BE2C (cell line): ENCODE results near the gene PAX9.

Experiments
- DNase-seq: peaks from one replicate; pipeline ENCODE4 v3.0.0-alpha.2; 2020
- H3K27me3 ChIP-seq: fragments of 250-450 bp; sonication (Bioruptor Pico); 2 replicates; pipeline ENCODE4 v1.5.1; 2020; ENCODE audit warnings: mild to moderate bottlenecking
- H3K36me3 ChIP-seq: fragments of 250-450 bp; sonication (Bioruptor Pico); 2 replicates; pipeline ENCODE4 v1.5.1; 2020; ENCODE audit warnings: mild to moderate bottlenecking
- H3K4me1 ChIP-seq: fragments of 250-450 bp; sonication (Bioruptor Pico); 2 replicates; pipeline ENCODE4 v1.5.1; 2020
- H3K4me3 ChIP-seq: 2 replicates; pipeline ENCODE4 v1.5.1; 2011; ENCODE audit warnings: low read depth, low read length
- H3K9me3 ChIP-seq: fragments of 250-450 bp; sonication (Bioruptor Pico); 2 replicates; pipeline ENCODE4 v1.5.1; 2020
- TF ChIP-seq, protein P1 (sequence below): IDR thresholded peaks from 2 replicates; pipeline ENCODE4 v1.5.1; 2012; ENCODE audit warnings: mild to moderate bottlenecking, low read depth, low read length

The PAX9 gene

DNA sequence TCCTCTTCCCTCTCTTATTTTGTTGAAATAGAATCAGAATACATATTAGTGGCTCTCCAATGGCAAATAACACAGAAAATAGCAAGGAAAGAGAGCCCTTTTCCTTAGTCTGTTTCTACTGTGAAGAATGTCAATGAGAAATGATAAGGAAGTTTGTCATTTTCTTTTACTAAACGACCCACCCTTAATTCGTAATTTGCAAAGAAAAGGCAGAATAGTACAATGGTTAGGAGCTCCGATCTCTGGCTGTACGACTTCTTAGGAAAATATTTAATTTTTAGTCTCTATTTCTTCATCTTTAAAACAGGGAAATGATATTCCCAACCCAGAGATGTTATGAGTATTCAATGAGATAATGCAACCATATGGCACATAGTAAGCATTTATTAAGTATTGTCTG lies 6.0 kb downstream of the PAX9 start:
- Histone ChIP-seq H3K36me3 (no peaks in the 10 kb centered on the region), H3K4me1 (no peaks in the 10 kb centered on the region), H3K9me3 (no peaks in the 10 kb centered on the region), H3K4me3 (no peak overlapping the region), H3K27me3 (peaks cover 58% of the 10 kb centered on the region)
- TF ChIP-seq, protein P1, sequence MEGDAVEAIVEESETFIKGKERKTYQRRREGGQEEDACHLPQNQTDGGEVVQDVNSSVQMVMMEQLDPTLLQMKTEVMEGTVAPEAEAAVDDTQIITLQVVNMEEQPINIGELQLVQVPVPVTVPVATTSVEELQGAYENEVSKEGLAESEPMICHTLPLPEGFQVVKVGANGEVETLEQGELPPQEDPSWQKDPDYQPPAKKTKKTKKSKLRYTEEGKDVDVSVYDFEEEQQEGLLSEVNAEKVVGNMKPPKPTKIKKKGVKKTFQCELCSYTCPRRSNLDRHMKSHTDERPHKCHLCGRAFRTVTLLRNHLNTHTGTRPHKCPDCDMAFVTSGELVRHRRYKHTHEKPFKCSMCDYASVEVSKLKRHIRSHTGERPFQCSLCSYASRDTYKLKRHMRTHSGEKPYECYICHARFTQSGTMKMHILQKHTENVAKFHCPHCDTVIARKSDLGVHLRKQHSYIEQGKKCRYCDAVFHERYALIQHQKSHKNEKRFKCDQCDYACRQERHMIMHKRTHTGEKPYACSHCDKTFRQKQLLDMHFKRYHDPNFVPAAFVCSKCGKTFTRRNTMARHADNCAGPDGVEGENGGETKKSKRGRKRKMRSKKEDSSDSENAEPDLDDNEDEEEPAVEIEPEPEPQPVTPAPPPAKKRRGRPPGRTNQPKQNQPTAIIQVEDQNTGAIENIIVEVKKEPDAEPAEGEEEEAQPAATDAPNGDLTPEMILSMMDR = no peak
- DNase-seq = no peak

- H3K27me3 ChIP-seq = peaks cover 35% of the 10 kb centered on the region
- DNase-seq = no peak
- H3K4me3 ChIP-seq = no peak overlapping the region
- H3K9me3 ChIP-seq = no peaks in the 10 kb centered on the region
- no peaks in the 10 kb centered on the region for H3K36me3 ChIP-seq
- no peaks in the 10 kb centered on the region for H3K4me1 ChIP-seq
- TF ChIP-seq, protein P1 = no peak
Observed at GRCh38 chr14:36671149-36671548, 9.5 kb downstream of the PAX9 start.

DNA sequence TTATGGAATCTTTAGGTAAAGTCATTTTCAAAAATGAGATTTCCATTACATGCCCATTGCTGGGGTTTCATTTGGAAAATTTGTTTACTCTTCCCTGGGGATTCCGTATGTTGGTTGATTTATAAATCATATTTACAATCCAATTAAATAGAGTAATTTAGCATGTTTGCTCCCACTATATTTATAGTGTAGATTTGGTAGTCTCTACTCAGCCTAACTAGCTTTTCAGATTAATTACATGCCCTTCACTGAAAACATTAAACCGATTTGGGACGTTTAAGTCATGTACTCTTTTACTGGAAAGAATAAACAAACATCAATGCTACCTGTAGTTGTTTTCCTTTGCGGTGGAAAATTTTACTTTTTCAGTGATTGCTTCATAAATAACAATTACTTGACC lies 10.4 kb downstream of the PAX9 start:
- Histone ChIP-seq H3K36me3 (no peaks in the 10 kb centered on the region), H3K4me3 (no peak overlapping the region), H3K27me3 (peaks cover 33% of the 10 kb centered on the region), H3K4me1 (no peaks in the 10 kb centered on the region), H3K9me3 (no peaks in the 10 kb centered on the region)
- DNase-seq = no peak
- TF ChIP-seq, protein P1 = no peak

- Histone ChIP-seq H3K9me3 (no peaks in the 10 kb centered on the region), H3K4me3 (no peak overlapping the region), H3K4me1 (no peaks in the 10 kb centered on the region), H3K27me3 (peaks cover 37% of the 10 kb centered on the region), H3K36me3 (no peaks in the 10 kb centered on the region)
- TF ChIP-seq, protein P1 = no peak
- DNase-seq = no peak
Observed at GRCh38 chr14:36674659-36675058, 13.0 kb downstream of the PAX9 start.

- Histone ChIP-seq H3K9me3 (no peaks in the 10 kb centered on the region), H3K36me3 (no peaks in the 10 kb centered on the region), H3K4me3 (no peak overlapping the region), H3K4me1 (no peaks in the 10 kb centered on the region), H3K27me3 (peaks cover 37% of the 10 kb centered on the region)
- TF ChIP-seq, protein P1 = no peak
- no peak for DNase-seq
Observed at GRCh38 chr14:36675581-36675980, 13.9 kb downstream of the PAX9 start.

DNA sequence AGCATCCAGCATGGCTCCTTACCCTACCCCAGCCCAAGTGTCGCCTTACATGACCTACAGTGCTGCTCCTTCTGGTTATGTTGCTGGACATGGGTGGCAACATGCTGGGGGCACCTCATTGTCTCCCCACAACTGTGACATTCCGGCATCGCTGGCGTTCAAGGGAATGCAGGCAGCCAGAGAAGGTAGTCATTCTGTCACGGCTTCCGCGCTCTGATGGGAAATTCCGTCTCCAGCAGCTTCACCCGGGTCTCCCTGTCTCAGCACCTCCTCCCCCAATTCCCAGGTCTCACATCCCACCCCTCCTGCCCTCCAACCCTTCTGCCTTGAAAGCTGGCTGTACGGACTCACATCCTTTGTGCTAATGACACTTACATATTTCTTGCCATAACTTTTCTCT lies 14.6 kb downstream of the PAX9 start:
- Histone ChIP-seq H3K27me3 (peaks cover 37% of the 10 kb centered on the region), H3K4me3 (no peak overlapping the region), H3K9me3 (no peaks in the 10 kb centered on the region), H3K4me1 (no peaks in the 10 kb centered on the region), H3K36me3 (no peaks in the 10 kb centered on the region)
- no peak for DNase-seq
- TF ChIP-seq, protein P1 = no peak
